ENCODE data around the gene KRTAP4-1. TPM values are rescaled to one million over a fixed set of nuclear protein-coding genes. Genes with fewer than 3 reads are reported as not detected.

Gene KRTAP4-1
- total and polyA plus RNA-seq, 2 of the 13 experiments (the other 11 are each of a cell fraction or from before 2014, with no cell fraction given): not detected

- TF ChIP-seq ZNF235 (CRISPR knock-in tag; IDR thresholded peaks at IDR 0.05; ENCODE audit: borderline replicate concordance) (no peak), ATF3 (CRISPR knock-in tag; IDR thresholded peaks at IDR 0.05) (no peak), SOX6 (IDR thresholded peaks at IDR 0.05) (no peak), SOX6 (CRISPR knock-in tag; IDR thresholded peaks at IDR 0.05) (no peak), ZNF143 (CRISPR knock-in tag; IDR thresholded peaks at IDR 0.05) (no peak), KDM4B (CRISPR knock-in tag; IDR thresholded peaks at IDR 0.05) (no peak), ZSCAN9 (CRISPR knock-in tag; IDR thresholded peaks at IDR 0.05; ENCODE audit: borderline replicate concordance) (no peak)
Observed at GRCh38 chr17:41178341-41178740, 6.4 kb downstream of the KRTAP4-1 start (continued).

GRCh38 chr17:41177727-41178271 is 6.9 kb downstream of the KRTAP4-1 start, which contains the start of gene KRTAP4-2:
TSS of gene KRTAP4-2 (minus strand) at chr17:41178221. CDS start at chr17:41178164, 57 bp downstream.
- FAIRE-seq (no peak), DNase-seq (ENCODE audit: low spot score) (no peak), ATAC-seq (no peak)
- whole genome bisulfite sequencing (ENCODE audit: low lambda C conversion rate): 38% methylated on average over 3 of the region's 7 CpGs
- H3K4me1 ChIP-seq (ENCODE audit: insufficient read depth, low read length): no peaks in the 10 kb centered on the region
- intact Hi-C loops (cut with micrococcal nuclease; ENCODE audit: unreplicated experiment) (loop anchor here (10.0 kb wide), 1 partner anchor 273 kb away; no protein-coding TSS in a partner anchor), in situ Hi-C loops (cut with HindIII; ENCODE audit: extremely low pct_ligation_motif_present, low pct_unique_long_range_greater_than_20kb) (no loop called here)
- no peaks in the 10 kb centered on the region for H3K79me2 ChIP-seq (ENCODE audit: insufficient read depth, low read length)
- no TSS peak for BruUV-seq (replicated peaks)
- TF ChIP-seq TSC22D2 (CRISPR knock-in tag; IDR thresholded peaks at IDR 0.05; ENCODE audit: borderline replicate concordance) (no peak), ZNF773 (CRISPR knock-in tag; IDR thresholded peaks at IDR 0.05; ENCODE audit: borderline replicate concordance) (no peak), MAZ (IDR thresholded peaks at IDR 0.05; ENCODE audit: borderline replicate concordance, low read depth, low read length) (no peak), MAZ (CRISPR knock-in tag; IDR thresholded peaks at IDR 0.05; ENCODE audit: low read depth) (no peak), HNRNPLL (IDR thresholded peaks at IDR 0.05; ENCODE audit: low read depth, low read length, poor library complexity, severe bottlenecking) (no peak), NCOR1 (IDR thresholded peaks at IDR 0.05; ENCODE audit: borderline replicate concordance, low read length) (no peak)
- peaks cover 0 to 33% of the 10 kb centered on the region in 2 experiments; a peak in 3 of 5 replicates for H3K27me3 ChIP-seq (ENCODE audit: control insufficient read depth in 1 of 2, insufficient read depth in 2 of 2, low read length in 2 of 2)
- H3K27ac ChIP-seq (ENCODE audit: extremely low read length, insufficient read depth, low read length): no peak within 1 kb of the TSS
- CTCF ChIA-PET (ENCODE audit: low intra/inter-chr PET ratio, low total read pairs): no interaction called here
- POLR2A ChIA-PET: no interaction called here
- no peak within 1 kb of the TSS for H3K4me2 ChIP-seq (ENCODE audit: low read depth, low read length)
- no peak within 1 kb of the TSS for H3K4me3 ChIP-seq (replicated peaks in 1 of 3; ENCODE audit: insufficient read depth in 1 of 3, low read depth in 2 of 3, low read length in 3 of 3)
- no peaks in the 10 kb centered on the region for H3K9me3 ChIP-seq (ENCODE audit: low read length)
- no peak within 1 kb of the TSS for H3K9ac ChIP-seq (ENCODE audit: insufficient read depth, low read depth, low read length)
- H2AFZ ChIP-seq (ENCODE audit: low read length): no peak within 1 kb of the TSS
- H3K36me3 ChIP-seq (replicated peaks in 1 of 2; ENCODE audit: control insufficient read depth in 1 of 2, insufficient read depth in 2 of 2, low read length in 2 of 2): no peaks in the 10 kb centered on the region
- H4K20me1 ChIP-seq (ENCODE audit: insufficient read depth, low read length): no peaks in the 10 kb centered on the region

Data from HepG2 (cell line).